Breast epithelium (tissue), 4 donors: ENCODE data around the gene ENG. TPM values are rescaled to one million over a fixed set of nuclear protein-coding genes. Genes with fewer than 3 reads are reported as not detected.

Experiments
- DNase-seq, 2 donors: peaks; one replicate each; pipeline ENCODE4 v3.0.0-alpha.2; 2019; ENCODE audit warnings: low spot score in 2 of 2
- H3K27ac ChIP-seq, 2 donors: fragments of 200-600 bp; sonication (generic) in 1 of 2; one replicate each; pipeline ENCODE4 v1.5.1; 2016 to 2019; ENCODE audit warnings: mild to moderate bottlenecking in 1 of 2
- H3K27me3 ChIP-seq, 2 donors: fragments of 200-600 bp; sonication (generic) in 1 of 2; one replicate each; pipeline versions ENCODE4 v1.5.1 to v1.6.0; 2017 to 2019; ENCODE audit warnings: control low read depth in 1 of 2, mild to moderate bottlenecking in 1 of 2
- H3K36me3 ChIP-seq: fragments of 200-600 bp; one replicate; pipeline ENCODE4 v1.5.1; 2019
- H3K4me1 ChIP-seq, 2 donors: fragments of 200-600 bp; sonication (generic); one replicate each; pipeline ENCODE4 v1.5.1; 2016 to 2019; ENCODE audit warnings: control low read depth in 1 of 2
- H3K4me3 ChIP-seq, 3 donors: fragments of 200-600 bp; sonication (generic); 1 replicate in 2 of 3; 2 replicates in 1 of 3; pipeline ENCODE4 v1.5.1; 2016 to 2019; ENCODE audit warnings: mild to moderate bottlenecking in 3 of 3, moderate library complexity in 2 of 3
- H3K9me3 ChIP-seq, 2 donors: fragments of 200-600 bp; sonication (generic) in 1 of 2; one replicate each; pipeline ENCODE4 v1.5.1; 2016 to 2019; ENCODE audit warnings: control low read depth in 1 of 2
- POLR2A ChIP-seq: fragments of 450-650 bp; IDR thresholded peaks from one replicate; pipeline ENCODE4 v1.6.1; 2016; ENCODE audit warnings: antibody characterized with exemption, mild to moderate bottlenecking, moderate library complexity
- POLR2AphosphoS5 ChIP-seq, 3 donors: sonication (generic); formaldehyde crosslinking; IDR thresholded peaks; one replicate each; pipeline ENCODE4 v1.6.1; 2017; ENCODE audit warnings: antibody characterized with exemption in 3 of 3
- intact Hi-C: fragments of 100-400 bp; cut with DNase I; formaldehyde crosslinking; loops from one replicate; pipeline ENCODE4 v1.15.1; 2023; ENCODE audit warnings: low total_unique reads
- total RNA-seq, 3 donors: library from RNA; depleted of rRNA; stranded (reverse); fragments of >200 nt; gene quantifications; one replicate each; pipeline ENCODE4 v1.1.0, GENCODE V29; 2016
- TF ChIP-seq, protein P1 (sequence below), 3 donors: fragments of 450-650 bp; IDR thresholded peaks; one replicate each; pipeline ENCODE4 v1.5.1; 2016 to 2017; ENCODE audit warnings: antibody characterized with exemption in 3 of 3, mild to moderate bottlenecking in 3 of 3, moderate library complexity in 3 of 3

The ENG gene
- total RNA-seq, 3 donors from 2014 or later = 21.5 to 50.8 (median 30.9) TPM

DNA sequence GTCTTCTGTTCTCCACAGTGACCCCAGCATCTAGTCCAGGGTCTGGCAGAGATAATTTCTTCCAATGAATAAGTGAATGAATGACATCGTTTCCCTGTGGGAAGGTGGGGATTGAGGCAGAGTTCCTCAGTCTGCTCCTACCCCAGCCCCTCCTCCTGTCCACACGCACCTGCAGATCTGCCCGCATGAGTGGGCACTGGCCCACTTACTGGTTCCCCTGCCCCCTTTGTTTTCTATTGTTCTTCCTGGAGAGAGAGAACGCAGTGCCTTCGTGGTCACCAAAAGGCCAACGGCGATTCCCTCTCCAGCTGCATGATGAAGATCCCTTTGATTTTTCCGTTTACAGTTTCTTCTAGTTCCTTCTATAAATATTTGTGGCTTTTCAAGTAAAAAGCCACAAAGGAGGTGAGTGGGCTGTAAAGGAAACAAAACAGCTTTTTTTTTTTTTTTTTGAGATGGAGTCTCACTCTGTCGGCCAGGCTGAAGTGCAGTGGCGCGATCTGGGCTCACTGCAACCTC is 57.5 kb downstream of the ENG start:
- no peak for DNase-seq

DNA sequence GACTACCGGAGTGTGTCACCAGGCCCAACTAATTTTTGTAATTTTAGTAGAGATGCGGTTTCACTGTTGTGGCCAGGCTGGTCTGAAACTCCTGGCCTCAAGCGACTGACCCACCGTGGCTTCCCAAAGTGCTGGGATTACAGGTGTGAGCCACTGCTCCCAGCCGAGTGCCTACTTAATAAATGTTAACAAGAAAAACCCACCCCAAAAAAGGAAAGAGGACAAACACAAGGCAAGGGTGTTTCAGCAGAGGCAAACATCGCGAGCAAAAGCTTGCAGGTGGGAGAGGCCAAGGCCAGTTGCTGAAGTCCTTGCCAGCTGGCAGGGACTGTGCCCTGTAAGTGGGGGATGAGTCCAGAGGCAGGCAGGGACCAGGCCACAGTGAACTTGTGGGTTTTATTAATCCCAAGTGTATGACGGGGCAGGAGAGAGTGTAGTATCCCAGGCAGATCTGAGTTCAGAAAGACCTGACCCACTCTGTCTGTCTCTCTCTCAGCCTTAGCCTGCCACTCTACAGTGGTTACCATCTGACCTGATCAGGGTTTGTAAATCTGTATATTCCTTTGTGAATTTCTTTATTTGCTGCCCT is 58.1 kb downstream of the ENG start:
- Histone ChIP-seq H3K27me3 (no peaks in the 10 kb centered on the region), H3K4me1 (peaks cover 2 to 12% of the 10 kb centered on the region in 2 donors), H3K9me3 (no peaks in the 10 kb centered on the region), H3K27ac (peak overlapping the region; percentile 45 to 61), H3K36me3 (no peaks in the 10 kb centered on the region), H3K4me3 (no peak overlapping the region)
- intact Hi-C loops = no loop called here
- TF ChIP-seq, protein P1, sequence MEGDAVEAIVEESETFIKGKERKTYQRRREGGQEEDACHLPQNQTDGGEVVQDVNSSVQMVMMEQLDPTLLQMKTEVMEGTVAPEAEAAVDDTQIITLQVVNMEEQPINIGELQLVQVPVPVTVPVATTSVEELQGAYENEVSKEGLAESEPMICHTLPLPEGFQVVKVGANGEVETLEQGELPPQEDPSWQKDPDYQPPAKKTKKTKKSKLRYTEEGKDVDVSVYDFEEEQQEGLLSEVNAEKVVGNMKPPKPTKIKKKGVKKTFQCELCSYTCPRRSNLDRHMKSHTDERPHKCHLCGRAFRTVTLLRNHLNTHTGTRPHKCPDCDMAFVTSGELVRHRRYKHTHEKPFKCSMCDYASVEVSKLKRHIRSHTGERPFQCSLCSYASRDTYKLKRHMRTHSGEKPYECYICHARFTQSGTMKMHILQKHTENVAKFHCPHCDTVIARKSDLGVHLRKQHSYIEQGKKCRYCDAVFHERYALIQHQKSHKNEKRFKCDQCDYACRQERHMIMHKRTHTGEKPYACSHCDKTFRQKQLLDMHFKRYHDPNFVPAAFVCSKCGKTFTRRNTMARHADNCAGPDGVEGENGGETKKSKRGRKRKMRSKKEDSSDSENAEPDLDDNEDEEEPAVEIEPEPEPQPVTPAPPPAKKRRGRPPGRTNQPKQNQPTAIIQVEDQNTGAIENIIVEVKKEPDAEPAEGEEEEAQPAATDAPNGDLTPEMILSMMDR (IDR thresholded peaks at IDR 0.05) = no peak
- no peak for TF ChIP-seq POLR2A
- peak in 2 of 3 donors; percentile 22 to 30 for TF ChIP-seq POLR2AphosphoS5 (IDR thresholded peaks at IDR 0.05)
- no peak for DNase-seq

More for the DNA sequence above, 57.5 kb downstream of the ENG start:
- Histone ChIP-seq H3K27ac (peak overlapping the region; percentile 45 to 61), H3K4me3 (no peak overlapping the region), H3K36me3 (no peaks in the 10 kb centered on the region), H3K9me3 (no peaks in the 10 kb centered on the region), H3K4me1 (peaks cover 2 to 12% of the 10 kb centered on the region in 2 donors), H3K27me3 (no peaks in the 10 kb centered on the region)
- intact Hi-C loops = no loop called here
- TF ChIP-seq POLR2A (no peak), POLR2AphosphoS5 (IDR thresholded peaks at IDR 0.05) (no peak)
- TF ChIP-seq, protein P1 (IDR thresholded peaks at IDR 0.05) = no peak

DNA sequence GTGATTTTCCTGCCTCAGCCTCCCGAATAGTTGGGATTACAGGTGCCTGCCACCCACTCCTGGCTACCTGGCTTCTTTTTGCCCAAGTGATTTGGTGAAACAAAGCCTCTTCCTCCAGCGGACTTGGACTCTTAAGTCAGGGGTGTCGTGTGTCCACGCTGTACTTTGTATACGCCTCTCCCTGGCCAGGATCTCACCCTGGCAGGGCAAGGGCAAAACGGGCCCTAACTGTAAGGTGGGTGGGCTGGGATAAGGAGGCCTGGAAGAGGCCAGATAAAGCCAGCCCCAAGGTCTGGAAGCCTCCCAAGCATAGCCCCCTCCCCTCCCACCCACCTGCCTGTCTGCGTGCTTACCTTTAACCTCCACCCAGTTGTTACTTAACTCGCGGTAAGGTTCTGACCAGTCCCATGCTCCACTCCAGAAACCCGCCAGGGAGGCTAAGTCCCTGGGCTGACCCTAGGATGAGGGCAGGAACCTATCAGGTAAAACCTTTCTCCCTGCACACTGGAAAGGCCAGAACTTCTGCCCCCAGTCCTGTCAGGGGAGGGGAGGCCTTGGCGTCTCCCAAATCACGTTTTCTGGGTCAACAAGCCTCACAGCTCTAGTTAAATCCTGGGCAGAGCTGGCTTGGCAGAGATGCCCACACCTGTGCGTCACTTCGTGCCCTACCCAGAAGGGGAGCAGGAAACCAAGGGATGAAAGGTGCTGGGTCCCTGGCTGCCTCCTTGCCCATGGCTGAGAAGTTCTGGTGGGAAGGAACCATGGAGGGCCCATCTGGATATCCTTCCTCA is 60.3 kb downstream of the ENG start:
- Histone ChIP-seq H3K27me3 (no peaks in the 10 kb centered on the region), H3K4me1 (peaks cover 2 to 12% of the 10 kb centered on the region in 2 donors), H3K9me3 (no peaks in the 10 kb centered on the region), H3K36me3 (peaks cover 8% of the 10 kb centered on the region), H3K27ac (peak overlapping the region; percentile 20 to 60), H3K4me3 (no peak overlapping the region)
- intact Hi-C loops = no loop called here
- TF ChIP-seq POLR2AphosphoS5 (IDR thresholded peaks at IDR 0.05) = no peak
- TF ChIP-seq, protein P1 (IDR thresholded peaks at IDR 0.05) = no peak
- no peak for TF ChIP-seq POLR2A
- no peak for DNase-seq

DNA sequence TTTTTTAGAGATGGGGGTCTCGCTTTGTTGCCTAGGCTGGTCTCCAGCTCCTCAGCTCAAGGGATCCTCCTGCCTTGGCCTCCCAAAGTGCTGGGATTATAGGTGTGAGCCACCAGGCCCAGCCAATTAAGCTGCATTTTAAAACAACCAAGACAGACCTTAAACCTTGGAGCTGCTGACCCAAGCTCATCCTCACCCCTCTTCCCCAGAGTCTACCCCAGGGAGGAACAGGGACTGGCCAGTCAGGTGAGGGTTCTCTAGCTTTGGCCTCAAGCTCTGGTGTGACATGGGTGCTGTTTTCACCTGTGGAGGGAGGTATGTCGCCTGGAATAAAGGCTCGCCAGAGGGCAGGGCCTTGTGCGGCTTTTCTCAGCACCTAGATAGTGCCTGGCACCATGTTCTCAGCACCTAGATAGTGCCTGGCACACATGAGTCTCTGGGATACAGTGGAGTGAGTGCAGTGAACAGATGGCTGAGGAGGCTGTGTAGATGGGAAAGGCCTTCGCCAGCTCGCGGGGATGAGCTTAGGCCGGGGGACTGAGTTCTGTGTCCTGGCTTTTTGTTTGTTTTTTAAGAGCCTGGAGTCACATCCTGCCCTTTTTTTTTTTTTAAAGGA is 61.3 kb downstream of the ENG start:
- Histone ChIP-seq H3K36me3 (peaks cover 17% of the 10 kb centered on the region), H3K27me3 (no peaks in the 10 kb centered on the region), H3K4me1 (peaks cover 2 to 12% of the 10 kb centered on the region in 2 donors), H3K9me3 (no peaks in the 10 kb centered on the region), H3K4me3 (no peak overlapping the region), H3K27ac (peak overlapping the region; percentile 29 to 63)
- TF ChIP-seq, protein P1 (IDR thresholded peaks at IDR 0.05) = no peak
- no peak for TF ChIP-seq POLR2A
- no peak for TF ChIP-seq POLR2AphosphoS5 (IDR thresholded peaks at IDR 0.05)
- no peak for DNase-seq
- intact Hi-C loops = no loop called here
